T-cell (primary cell): Measurements from ENCODE around the gene GID8. TPM values are rescaled to one million over a fixed set of nuclear protein-coding genes. Genes with fewer than 3 reads are reported as not detected.

ENCODE experiments used
- ATAC-seq, 4 experiments: fragments of 200-7000 bp in 3 of 4; fragments of 150-1000 bp in 1 of 4; cut with Tn5 transposase; replicated peaks in 1 of 4; 1 replicate in 3 of 4; 2 replicates in 1 of 4; pipeline ENCODE4 v1.10.0; 2021; ENCODE audit warnings: moderate library complexity in 3 of 4, mild to moderate bottlenecking in 2 of 4, moderate number of reproducible peaks in 1 of 4
- CTCF ChIA-PET, 2 donors: fragments of 300-600 bp; sonication (Branson Sonifier 250); formaldehyde crosslinking; loops; one replicate each; lab custom pipeline; 2022; ENCODE audit warnings: antibody characterized with exemption in 2 of 2; lab: Charles Lee
- POLR2A ChIA-PET, 2 donors: fragments of 300-600 bp; sonication (Branson Sonifier 250); formaldehyde crosslinking; loops; one replicate each; lab custom pipeline; 2022; ENCODE audit warnings: antibody characterized with exemption in 2 of 2; lab: Charles Lee
- DNase-seq, 35 experiments: peaks; one replicate each; pipeline versions ENCODE4 v3.0.0 to v3.0.0-alpha.2; 2013 to 2023
- H3K27ac ChIP-seq: one replicate; pipeline ENCODE4 v1.5.1; 2013; ENCODE audit warnings: low read length
- H3K27me3 ChIP-seq, 2 experiments: replicated peaks in 1 of 2; 1 replicate in 1 of 2; 2 replicates in 1 of 2; pipeline versions ENCODE4 v1.6.1 to v1.7.0; 2013; ENCODE audit warnings: low read length in 1 of 2, mixed read lengths in 1 of 2; ENCODE audit not compliant: control insufficient read depth in 2 of 2, insufficient read depth in 2 of 2; ENCODE audit errors: extremely low read depth in 1 of 2
- H3K36me3 ChIP-seq, 2 donors: 1 replicate in 1 of 2; 2 replicates in 1 of 2; pipeline versions ENCODE4 v1.6.1 to v1.7.0; 2013; ENCODE audit warnings: low read length in 1 of 2; ENCODE audit not compliant: control insufficient read depth in 2 of 2, insufficient read depth in 1 of 2; ENCODE audit errors: extremely low read depth in 1 of 2
- H3K4me1 ChIP-seq, 2 experiments: 1 replicate in 1 of 2; 2 replicates in 1 of 2; pipeline versions ENCODE4 v1.6.1 to v1.7.0; 2013; ENCODE audit warnings: low read length in 2 of 2, mixed read lengths in 1 of 2; ENCODE audit not compliant: insufficient read depth in 2 of 2, control insufficient read depth in 1 of 2; ENCODE audit errors: extremely low read depth in 1 of 2
- H3K4me3 ChIP-seq, 2 donors: 1 replicate in 1 of 2; 2 replicates in 1 of 2; pipeline versions ENCODE4 v1.5.1 to v1.7.0; 2013; ENCODE audit warnings: mild to moderate bottlenecking in 2 of 2, low read length in 1 of 2, moderate library complexity in 1 of 2; ENCODE audit not compliant: control insufficient read depth in 1 of 2; ENCODE audit errors: extremely low read depth in 1 of 2
- H3K9me3 ChIP-seq: 2 replicates; pipeline ENCODE4 v1.7.0; 2013
- H3K27ac Mint-ChIP-seq, 2 donors: one replicate each; pipeline ENCODE4 v1.8.0; 2020 to 2021; ENCODE audit warnings: mild to moderate bottlenecking in 2 of 2, mixed read lengths in 2 of 2
- H3K27me3 Mint-ChIP-seq, 2 donors: one replicate each; pipeline ENCODE4 v1.8.0; 2021 to 2022; ENCODE audit warnings: mixed read lengths in 2 of 2
- H3K36me3 Mint-ChIP-seq: one replicate; pipeline ENCODE4 v1.8.0; 2021; ENCODE audit warnings: mixed read lengths
- H3K4me1 Mint-ChIP-seq, 3 donors: one replicate each; pipeline ENCODE4 v1.8.0; 2020 to 2022; ENCODE audit warnings: mixed read lengths in 3 of 3, mild to moderate bottlenecking in 1 of 3
- H3K4me3 Mint-ChIP-seq, 3 donors: one replicate each; pipeline ENCODE4 v1.8.0; 2020 to 2022; ENCODE audit warnings: mild to moderate bottlenecking in 3 of 3, mixed read lengths in 3 of 3, moderate library complexity in 3 of 3
- H3K9me3 Mint-ChIP-seq, 3 donors: one replicate each; pipeline ENCODE4 v1.8.0; 2020 to 2022; ENCODE audit warnings: mixed read lengths in 3 of 3
- WGBS: methylation state at CpG from one replicate; pipeline ENCODE4 v1.1.5; 2013; ENCODE audit warnings: missing lambda C conversion rate; ENCODE audit not compliant: insufficient coverage; 5-methylcytosine and 5-hydroxymethylcytosine counted together
- total RNA-seq, 35 experiments: library from RNA in 6 of 35; stranded (reverse) in 6 of 35; fragments of 120-200 nt in 1 of 35; gene quantifications; one replicate each; pipeline versions ENCODE4 v1.2.1 to v1.2.4 and lab custom pipeline; 2013 to 2026

Gene GID8
- total RNA-seq, 5 donors from 2014 or later (not counting 1 experiment from before 2014, with no cell fraction given), result 33.1 to 43.4 (median 41.2) TPM

GRCh38 chr20:62967628-62968351 is 29.8 kb downstream of the GID8 start:
- ChIA-PET CTCF (no interaction called here), POLR2A (no interaction called here)
- Mint-ChIP-seq H3K4me1 (peaks cover 9 to 16% (median 13%) of the 10 kb centered on the region in 3 donors), H3K27me3 (peaks cover 14% of the 10 kb centered on the region in 2 donors), H3K9me3 (no peaks in the 10 kb centered on the region), H3K36me3 (no peaks in the 10 kb centered on the region), H3K27ac (no peak overlapping the region), H3K4me3 (no peak overlapping the region)
- no peaks in the 10 kb centered on the region for H3K36me3 ChIP-seq
- ATAC-seq (no peak), DNase-seq (no peak)
- 90% methylated on average over 19 of the region's 27 CpGs for WGBS
- no peak overlapping the region for H3K4me3 ChIP-seq
- peaks cover 0 to 30% of the 10 kb centered on the region in 2 experiments for H3K27me3 ChIP-seq
- no peaks in the 10 kb centered on the region for H3K9me3 ChIP-seq
- no peak overlapping the region for H3K27ac ChIP-seq
- peaks cover 0 to 9% of the 10 kb centered on the region in 2 experiments for H3K4me1 ChIP-seq

GRCh38 chr20:62968378-62969178 is 30.6 kb downstream of the GID8 start:
- no peak overlapping the region for H3K4me3 Mint-ChIP-seq
- no peaks in the 10 kb centered on the region for H3K9me3 ChIP-seq
- CTCF ChIA-PET, result no interaction called here
- peaks cover 12 to 16% (median 13%) of the 10 kb centered on the region in 3 donors for H3K4me1 Mint-ChIP-seq
- POLR2A ChIA-PET, result no interaction called here
- H3K9me3 Mint-ChIP-seq, result no peaks in the 10 kb centered on the region
- no peak overlapping the region for H3K27ac Mint-ChIP-seq
- ATAC-seq (no peak), DNase-seq (no peak)
- no peak overlapping the region for H3K27ac ChIP-seq
- H3K27me3 ChIP-seq, result peaks cover 0 to 37% of the 10 kb centered on the region in 2 experiments
- no peaks in the 10 kb centered on the region for H3K36me3 Mint-ChIP-seq
- peaks cover 16% of the 10 kb centered on the region in 2 donors for H3K27me3 Mint-ChIP-seq
- H3K4me3 ChIP-seq, result no peak overlapping the region
- H3K36me3 ChIP-seq, result no peaks in the 10 kb centered on the region
- H3K4me1 ChIP-seq, result peaks cover 0 to 15% of the 10 kb centered on the region in 2 experiments
- WGBS, result 79% methylated on average over 13 of the region's 21 CpGs

- ATAC-seq (no peak), DNase-seq (no peak)
- Histone ChIP-seq H3K4me1 (peaks cover 0 to 15% of the 10 kb centered on the region in 2 experiments), H3K9me3 (no peaks in the 10 kb centered on the region), H3K27ac (no peak overlapping the region), H3K27me3 (peaks cover 0 to 44% of the 10 kb centered on the region in 2 experiments), H3K4me3 (no peak overlapping the region), H3K36me3 (no peaks in the 10 kb centered on the region)
- Mint-ChIP-seq H3K4me1 (peaks cover 12 to 16% (median 13%) of the 10 kb centered on the region in 3 donors), H3K27ac (no peak overlapping the region), H3K27me3 (peaks cover 21 to 22% of the 10 kb centered on the region in 2 donors), H3K4me3 (no peak overlapping the region), H3K36me3 (no peaks in the 10 kb centered on the region), H3K9me3 (no peaks in the 10 kb centered on the region)
- whole genome bisulfite sequencing, result 73% methylated on average over 13 of the region's 16 CpGs
- ChIA-PET POLR2A (no interaction called here), CTCF (no interaction called here)
These were observed 31.3 kb downstream of the GID8 start for GRCh38 chr20:62969179-62969760.

- Mint-ChIP-seq H3K27ac (no peak overlapping the region), H3K4me3 (no peak overlapping the region), H3K4me1 (peaks cover 12 to 16% (median 13%) of the 10 kb centered on the region in 3 donors), H3K36me3 (no peaks in the 10 kb centered on the region), H3K27me3 (peaks cover 22 to 29% of the 10 kb centered on the region in 2 donors), H3K9me3 (no peaks in the 10 kb centered on the region)
- WGBS, result 66% methylated on average over 7 of the region's 8 CpGs
- Histone ChIP-seq H3K27me3 (peaks cover 0 to 51% of the 10 kb centered on the region in 2 experiments), H3K4me3 (no peak overlapping the region), H3K27ac (no peak overlapping the region), H3K9me3 (no peaks in the 10 kb centered on the region), H3K4me1 (peaks cover 0 to 15% of the 10 kb centered on the region in 2 experiments), H3K36me3 (no peaks in the 10 kb centered on the region)
- no peak for DNase-seq
- ATAC-seq, result no peak
- CTCF ChIA-PET, result no interaction called here
- POLR2A ChIA-PET, result no interaction called here
These were observed 32.0 kb downstream of the GID8 start for GRCh38 chr20:62969939-62970306.

GRCh38 chr20:62970307-62971210 is 32.6 kb downstream of the GID8 start:
- peak overlapping the region in 1 of 3 donors; percentile 73 for H3K4me3 Mint-ChIP-seq
- ChIA-PET POLR2A (no interaction called here), CTCF (interaction anchor here in 1 of 2 donors (0.8 kb wide), 1 partner anchor 55 kb away, joined by 3 read pairs; no protein-coding TSS in a partner anchor)
- H3K27ac Mint-ChIP-seq, result no peak overlapping the region
- Histone ChIP-seq H3K36me3 (no peaks in the 10 kb centered on the region), H3K27me3 (peaks cover 0 to 57% of the 10 kb centered on the region in 2 experiments), H3K4me3 (no peak overlapping the region), H3K27ac (no peak overlapping the region), H3K9me3 (no peaks in the 10 kb centered on the region), H3K4me1 (peaks cover 0 to 15% of the 10 kb centered on the region in 2 experiments)
- WGBS, result 78% methylated on average over 28 of the region's 33 CpGs
- no peak for ATAC-seq
- H3K4me1 Mint-ChIP-seq, result peaks cover 12 to 16% (median 13%) of the 10 kb centered on the region in 3 donors
- H3K36me3 Mint-ChIP-seq, result no peaks in the 10 kb centered on the region
- DNase-seq, result no peak
- no peaks in the 10 kb centered on the region for H3K9me3 Mint-ChIP-seq
- H3K27me3 Mint-ChIP-seq, result peaks cover 22 to 32% of the 10 kb centered on the region in 2 donors
